Kidney glomerular epithelial cell (primary cell): ENCODE results near the gene NPAP1.
"Not testable (repeated sequence)": the region's sequence is repeated elsewhere in the genome, so short reads cannot be mapped to it uniquely, and the experiment has no call there.

ENCODE experiments used
- DNase-seq: peaks from one replicate; lab custom pipeline; 2025; lab: John Stamatoyannopoulos, UW

The NPAP1 gene, protein sequence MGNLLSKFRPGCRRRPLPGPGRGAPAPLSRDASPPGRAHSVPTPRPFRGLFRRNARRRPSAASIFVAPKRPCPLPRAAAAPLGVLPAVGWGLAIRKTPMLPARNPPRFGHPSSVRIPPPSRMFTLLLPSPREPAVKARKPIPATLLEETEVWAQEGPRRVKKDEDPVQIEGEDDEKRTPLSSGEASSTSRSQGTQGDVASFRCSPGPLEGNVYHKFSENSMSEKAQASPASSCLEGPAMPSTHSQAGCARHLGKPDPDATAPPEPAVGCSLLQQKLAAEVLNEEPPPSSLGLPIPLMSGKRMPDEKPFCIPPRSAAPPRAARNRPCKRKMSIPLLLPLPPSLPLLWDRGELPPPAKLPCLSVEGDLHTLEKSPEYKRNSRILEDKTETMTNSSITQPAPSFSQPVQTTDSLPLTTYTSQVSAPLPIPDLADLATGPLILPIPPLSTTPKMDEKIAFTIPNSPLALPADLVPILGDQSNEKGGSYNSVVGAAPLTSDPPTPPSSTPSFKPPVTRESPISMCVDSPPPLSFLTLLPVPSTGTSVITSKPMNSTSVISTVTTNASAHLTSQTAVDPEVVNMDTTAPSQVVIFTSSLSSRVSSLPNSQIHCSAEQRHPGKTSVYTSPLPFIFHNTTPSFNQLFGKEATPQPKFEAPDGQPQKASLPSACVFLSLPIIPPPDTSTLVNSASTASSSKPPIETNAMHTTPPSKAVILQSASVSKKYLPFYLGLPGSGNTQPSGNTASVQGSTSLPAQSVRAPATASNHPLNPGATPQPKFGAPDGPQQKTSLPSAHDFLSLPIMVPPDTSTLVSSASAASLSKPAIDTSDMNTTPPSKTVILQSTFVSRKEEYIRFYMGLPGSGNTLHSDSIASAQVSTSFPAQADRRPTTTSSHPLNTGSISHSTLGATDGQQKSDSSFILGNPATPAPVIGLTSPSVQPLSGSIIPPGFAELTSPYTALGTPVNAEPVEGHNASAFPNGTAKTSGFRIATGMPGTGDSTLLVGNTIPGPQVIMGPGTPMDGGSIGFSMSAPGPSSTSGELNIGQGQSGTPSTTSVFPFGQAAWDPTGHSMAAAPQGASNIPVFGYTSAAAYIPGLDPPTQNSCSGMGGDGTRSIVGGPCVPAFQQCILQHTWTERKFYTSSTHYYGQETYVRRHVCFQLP

GRCh38 chr15:24675332-24676144 is at the start of gene NPAP1:
Gene NPAP1, plus strand, starts transcription at chr15:24675775. Its CDS starts 93 bp downstream, at chr15:24675868.
- no peak for DNase-seq

DNA sequence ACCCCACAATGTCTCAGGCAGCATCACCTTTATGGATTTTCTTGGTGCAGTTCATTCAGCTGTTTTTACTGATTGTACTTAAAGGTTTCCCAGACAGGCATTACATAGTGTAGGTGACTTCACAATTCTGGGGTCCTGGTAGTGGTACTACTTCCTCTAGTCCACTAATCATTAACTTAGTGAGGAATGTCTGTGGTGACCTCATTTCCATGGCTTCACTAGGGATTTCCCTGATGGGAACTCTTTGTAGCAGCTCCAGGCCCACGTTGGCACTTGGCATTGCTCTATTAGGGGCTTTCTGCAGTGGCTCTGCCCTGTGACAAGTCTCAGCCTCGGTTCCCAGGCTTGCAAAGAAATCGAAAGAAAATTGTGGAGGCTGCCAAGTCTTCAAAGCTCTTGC is 48.1 kb upstream of the NPAP1 start:
- DNase-seq: no peak

- DNase-seq: no peak
Measured at GRCh38 chr15:24633082-24633481, 42.5 kb upstream of the NPAP1 start.

DNA sequence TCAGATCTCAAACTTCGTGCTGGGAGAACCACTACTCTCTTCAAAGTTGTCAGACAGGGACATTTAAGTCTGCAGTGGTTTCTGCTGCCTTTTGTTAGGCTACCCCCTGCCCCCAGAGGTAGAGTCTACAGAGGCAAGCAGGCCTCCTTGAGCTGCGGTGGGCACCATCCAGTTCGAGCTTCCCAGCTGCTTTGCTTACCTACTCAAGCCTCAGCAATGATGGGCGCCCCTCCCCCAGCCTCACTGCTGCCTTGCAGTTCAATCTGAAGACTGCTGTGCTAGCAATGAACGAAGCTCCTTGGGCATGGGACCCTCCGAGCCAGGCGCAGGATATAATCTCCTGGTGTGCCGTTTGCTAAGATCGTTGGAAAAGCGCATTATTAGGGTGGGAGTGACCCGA is 36.2 kb upstream of the NPAP1 start:
- DNase-seq: not testable (repeated sequence)

- DNase-seq: no peak
Measured at GRCh38 chr15:24645627-24646026, 29.9 kb upstream of the NPAP1 start.

GRCh38 chr15:24659622-24660021 is 16.0 kb upstream of the NPAP1 start:
- no peak for DNase-seq

DNA sequence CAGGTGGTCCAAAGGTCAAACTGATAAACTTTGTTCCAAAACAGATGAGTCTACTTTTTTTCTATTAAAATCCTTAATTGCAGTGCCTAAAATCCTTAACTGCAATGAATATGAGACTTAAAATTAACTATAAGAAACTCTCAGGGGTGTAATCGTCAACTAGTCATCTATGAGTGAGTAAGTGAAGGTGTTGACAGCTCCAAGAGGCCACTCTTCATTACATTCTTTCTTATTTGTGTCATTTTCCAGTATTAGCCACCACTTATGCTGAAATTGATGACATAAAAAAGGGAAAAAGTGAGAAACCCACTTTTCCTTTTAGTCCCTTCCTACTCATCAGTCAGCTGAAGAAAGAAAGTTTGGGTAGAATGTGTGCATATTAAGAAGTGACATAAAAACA is 12.6 kb upstream of the NPAP1 start:
- no peak for DNase-seq

DNA sequence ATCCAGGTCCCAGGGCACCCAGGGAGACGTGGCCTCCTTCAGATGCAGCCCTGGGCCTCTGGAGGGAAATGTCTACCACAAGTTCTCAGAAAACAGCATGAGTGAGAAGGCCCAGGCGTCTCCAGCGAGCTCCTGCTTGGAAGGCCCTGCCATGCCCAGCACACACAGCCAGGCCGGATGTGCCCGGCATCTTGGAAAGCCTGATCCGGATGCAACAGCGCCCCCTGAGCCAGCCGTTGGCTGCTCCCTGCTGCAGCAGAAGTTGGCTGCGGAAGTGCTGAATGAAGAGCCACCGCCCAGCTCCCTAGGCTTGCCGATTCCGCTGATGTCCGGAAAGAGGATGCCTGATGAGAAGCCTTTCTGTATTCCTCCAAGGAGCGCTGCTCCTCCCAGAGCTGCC is 856 bp downstream of the NPAP1 start:
- DNase-seq: no peak

DNA sequence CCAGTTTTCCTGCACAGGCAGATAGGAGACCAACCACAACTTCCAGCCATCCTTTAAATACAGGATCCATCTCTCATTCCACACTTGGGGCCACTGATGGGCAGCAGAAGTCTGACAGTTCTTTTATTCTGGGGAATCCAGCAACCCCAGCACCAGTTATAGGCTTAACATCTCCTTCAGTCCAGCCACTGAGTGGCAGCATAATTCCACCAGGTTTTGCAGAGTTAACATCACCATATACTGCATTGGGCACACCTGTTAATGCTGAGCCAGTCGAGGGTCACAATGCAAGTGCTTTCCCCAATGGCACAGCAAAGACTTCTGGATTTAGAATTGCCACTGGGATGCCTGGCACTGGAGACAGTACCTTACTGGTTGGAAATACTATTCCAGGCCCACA is 2.9 kb downstream of the NPAP1 start:
- no peak for DNase-seq

DNA sequence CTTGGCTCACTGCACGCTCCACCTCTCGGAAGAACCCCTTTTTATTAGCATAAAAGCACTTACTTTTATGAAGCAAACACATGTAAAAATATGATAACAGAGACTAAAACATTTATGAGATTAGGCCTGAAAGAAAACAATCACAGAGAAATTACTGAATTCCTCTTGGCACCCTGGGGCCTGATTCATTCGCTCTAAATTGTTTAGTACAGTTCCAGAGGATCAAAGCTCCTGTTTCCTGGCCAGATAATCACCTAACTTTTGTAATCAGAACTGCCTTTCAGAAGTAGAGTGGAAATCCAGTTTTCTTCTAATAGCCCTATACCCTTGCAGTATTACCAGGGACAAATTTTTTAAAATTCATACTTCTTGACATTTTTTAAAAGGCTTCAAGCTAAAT is 6.4 kb downstream of the NPAP1 start:
- no peak for DNase-seq

DNA sequence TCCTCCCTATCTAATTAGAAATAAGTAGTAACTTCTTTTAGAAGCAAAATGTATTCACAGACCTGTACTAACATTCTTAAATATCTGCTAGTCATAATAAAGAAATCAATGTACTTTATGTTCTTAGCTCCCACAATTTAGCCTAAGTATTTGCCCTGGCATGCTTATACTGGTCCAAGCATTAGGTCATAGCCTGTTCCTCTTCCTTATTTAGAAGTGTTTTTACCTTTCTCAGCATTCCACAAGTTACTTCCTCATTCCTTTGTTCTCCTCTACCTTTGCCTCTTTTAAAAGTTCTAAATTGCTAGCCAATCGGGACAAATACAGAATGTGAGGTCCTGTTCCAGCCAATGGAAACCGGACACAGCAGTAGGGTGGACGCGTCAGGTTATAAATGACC is 7.3 kb downstream of the NPAP1 start:
- DNase-seq: not testable (repeated sequence)

GRCh38 chr15:24683736-24684135 is 8.2 kb downstream of the NPAP1 start:
- DNase-seq: no peak

- DNase-seq: no peak
Measured at GRCh38 chr15:24684313-24684712, 8.7 kb downstream of the NPAP1 start.

DNA sequence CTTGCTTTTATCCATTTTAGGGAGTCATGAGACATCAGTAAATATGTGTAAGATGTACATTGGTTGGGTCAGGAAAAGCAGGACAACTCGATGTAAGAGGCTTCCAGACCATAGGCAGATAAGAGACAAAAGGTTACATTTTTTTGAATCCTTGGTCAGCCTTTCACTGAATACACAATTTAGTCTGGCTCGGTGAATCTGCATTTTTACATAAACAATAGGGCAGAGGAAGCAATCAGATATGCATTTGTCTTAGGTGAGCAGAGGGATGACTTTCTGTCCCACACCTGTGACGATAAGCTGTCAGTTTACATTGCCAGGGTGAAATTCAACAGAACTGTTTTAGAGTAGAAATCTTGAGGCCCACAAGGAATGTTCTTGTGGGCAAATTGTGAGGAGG is 20.6 kb downstream of the NPAP1 start:
- no peak for DNase-seq

- no peak for DNase-seq
Measured at GRCh38 chr15:24696842-24697241, 21.3 kb downstream of the NPAP1 start.

GRCh38 chr15:24718289-24719082 is 42.9 kb downstream of the NPAP1 start:
- DNase-seq: no peak

- no peak for DNase-seq
Measured at GRCh38 chr15:24729760-24730159, 54.2 kb downstream of the NPAP1 start.
